ENCODE measurements around the gene ZNF79. TPM values are rescaled to one million over a fixed set of nuclear protein-coding genes. Genes with fewer than 3 reads are reported as not detected.

ZNF79 gene
- total and polyA plus RNA-seq, 2 experiments from 2014 or later, result 4.6 to 8.2 TPM

DNA sequence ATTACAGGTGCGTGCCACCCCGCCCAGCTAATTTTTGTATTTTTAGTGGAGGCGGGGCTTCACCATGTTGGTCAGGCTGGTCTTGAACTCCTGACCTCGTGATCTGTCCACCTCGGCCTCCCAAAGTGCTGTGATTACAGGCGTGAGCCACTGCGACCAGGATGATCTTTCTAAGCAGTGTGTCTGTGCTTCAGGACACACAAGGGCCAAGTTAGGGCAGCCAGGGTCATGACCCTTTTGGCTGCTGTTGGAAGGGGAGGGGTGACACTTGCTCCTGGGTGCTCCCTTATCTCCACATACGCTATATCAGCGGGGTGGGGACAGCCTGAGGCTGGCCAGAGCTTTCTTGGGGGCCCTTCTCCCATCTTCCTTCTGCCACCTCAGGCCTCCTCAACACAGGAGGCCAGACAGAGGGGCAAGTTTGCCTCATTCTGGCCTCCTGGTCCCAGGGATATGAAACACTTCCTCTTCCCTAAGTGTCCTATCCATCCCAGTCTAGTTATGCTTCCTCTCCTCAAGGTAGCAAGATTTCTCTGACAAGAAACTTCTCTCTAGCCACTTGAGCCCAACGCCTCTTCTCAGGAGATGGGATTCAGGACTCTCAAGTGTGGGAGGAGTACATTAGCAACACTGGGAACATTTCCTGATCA is 1.9 kb upstream of the ZNF79 start:
- no peaks in the 10 kb centered on the region for H3K36me3 ChIP-seq
- TF ChIP-seq, protein P1, sequence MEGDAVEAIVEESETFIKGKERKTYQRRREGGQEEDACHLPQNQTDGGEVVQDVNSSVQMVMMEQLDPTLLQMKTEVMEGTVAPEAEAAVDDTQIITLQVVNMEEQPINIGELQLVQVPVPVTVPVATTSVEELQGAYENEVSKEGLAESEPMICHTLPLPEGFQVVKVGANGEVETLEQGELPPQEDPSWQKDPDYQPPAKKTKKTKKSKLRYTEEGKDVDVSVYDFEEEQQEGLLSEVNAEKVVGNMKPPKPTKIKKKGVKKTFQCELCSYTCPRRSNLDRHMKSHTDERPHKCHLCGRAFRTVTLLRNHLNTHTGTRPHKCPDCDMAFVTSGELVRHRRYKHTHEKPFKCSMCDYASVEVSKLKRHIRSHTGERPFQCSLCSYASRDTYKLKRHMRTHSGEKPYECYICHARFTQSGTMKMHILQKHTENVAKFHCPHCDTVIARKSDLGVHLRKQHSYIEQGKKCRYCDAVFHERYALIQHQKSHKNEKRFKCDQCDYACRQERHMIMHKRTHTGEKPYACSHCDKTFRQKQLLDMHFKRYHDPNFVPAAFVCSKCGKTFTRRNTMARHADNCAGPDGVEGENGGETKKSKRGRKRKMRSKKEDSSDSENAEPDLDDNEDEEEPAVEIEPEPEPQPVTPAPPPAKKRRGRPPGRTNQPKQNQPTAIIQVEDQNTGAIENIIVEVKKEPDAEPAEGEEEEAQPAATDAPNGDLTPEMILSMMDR (IDR thresholded peaks at IDR 0.05; ENCODE audit: low read depth, low read length), result no peak
- peaks cover 35% of the 10 kb centered on the region for H3K4me1 ChIP-seq (ENCODE audit: low read depth)
- H3K27ac ChIP-seq, result peak overlapping the region; percentile 96
- H3K4me3 ChIP-seq, result no peak overlapping the region
- H3K27me3 ChIP-seq, result no peaks in the 10 kb centered on the region
- H3K9me3 ChIP-seq (ENCODE audit: low read depth), result no peaks in the 10 kb centered on the region
- no peak for DNase-seq (ENCODE audit: low read depth in 1 of 2, low spot score in 1 of 2)

DNA sequence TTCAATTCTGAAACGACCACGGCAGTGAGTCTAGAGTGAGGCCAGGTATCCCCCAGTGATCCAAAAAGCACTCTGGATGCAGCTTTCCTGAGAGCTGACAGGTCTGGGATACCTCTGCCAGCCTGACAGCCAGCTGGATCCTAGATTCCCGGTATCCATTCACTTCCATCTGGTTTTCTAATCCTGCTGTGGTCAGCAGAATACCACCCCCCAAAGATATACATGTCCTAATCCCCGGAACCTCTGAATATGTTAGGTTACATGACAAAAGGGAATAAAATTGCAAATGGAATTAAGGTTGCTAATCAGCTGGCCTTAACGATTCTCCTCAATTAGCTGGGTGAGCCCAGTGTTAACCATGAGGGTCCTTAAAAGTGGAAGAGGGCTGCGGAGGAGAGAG is 1.4 kb upstream of the ZNF79 start:
- Histone ChIP-seq H3K27ac (peak overlapping the region; percentile 96), H3K4me3 (peak overlapping the region; percentile 80), H3K36me3 (no peaks in the 10 kb centered on the region), H3K27me3 (no peaks in the 10 kb centered on the region), H3K9me3 (ENCODE audit: low read depth) (no peaks in the 10 kb centered on the region), H3K4me1 (ENCODE audit: low read depth) (peaks cover 35% of the 10 kb centered on the region)
- no peak for DNase-seq (ENCODE audit: low read depth in 1 of 2, low spot score in 1 of 2)
- TF ChIP-seq, protein P1 (IDR thresholded peaks at IDR 0.05; ENCODE audit: low read depth, low read length), result no peak

DNA sequence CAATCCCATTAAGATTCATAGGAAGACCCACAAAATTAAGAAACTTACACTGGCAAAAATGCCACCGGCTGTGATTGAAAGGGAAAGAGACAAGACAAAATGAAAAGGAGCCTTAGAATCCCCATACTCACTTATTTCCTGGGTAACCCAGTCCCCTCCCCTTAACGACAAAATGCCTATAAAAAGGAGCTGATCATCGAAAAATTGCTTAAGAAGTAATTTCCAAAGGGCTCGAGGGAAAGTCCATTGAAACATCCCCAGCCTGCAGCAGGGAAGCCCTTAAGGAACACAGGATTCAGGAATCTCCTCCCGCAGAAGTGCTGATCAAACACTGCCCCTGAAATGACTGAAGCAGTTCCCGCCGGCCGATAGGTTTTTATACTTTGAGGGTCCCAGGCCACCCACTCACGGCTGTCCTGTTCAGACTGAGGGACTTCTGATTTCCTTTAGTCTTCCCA is 677 bp upstream of the ZNF79 start:
- H3K4me1 ChIP-seq (ENCODE audit: low read depth), result peaks cover 35% of the 10 kb centered on the region
- TF ChIP-seq, protein P1 (IDR thresholded peaks at IDR 0.05; ENCODE audit: low read depth, low read length), result no peak
- H3K36me3 ChIP-seq, result no peaks in the 10 kb centered on the region
- no peaks in the 10 kb centered on the region for H3K27me3 ChIP-seq
- peak overlapping the region; percentile 80 for H3K4me3 ChIP-seq
- H3K9me3 ChIP-seq (ENCODE audit: low read depth), result no peaks in the 10 kb centered on the region
- peak overlapping the region; percentile 96 for H3K27ac ChIP-seq
- DNase-seq (ENCODE audit: low read depth in 1 of 2, low spot score in 1 of 2), result no peak

- peaks cover 28% of the 10 kb centered on the region for H3K4me1 ChIP-seq (ENCODE audit: low read depth)
- H3K27ac ChIP-seq, result peak overlapping the region; percentile 96
- peaks cover 3% of the 10 kb centered on the region for H3K36me3 ChIP-seq
- H3K9me3 ChIP-seq (ENCODE audit: low read depth), result no peaks in the 10 kb centered on the region
- peak overlapping the region; percentile 80 for H3K4me3 ChIP-seq
- TF ChIP-seq, protein P1 (IDR thresholded peaks at IDR 0.05; ENCODE audit: low read depth, low read length), result no peak
- H3K27me3 ChIP-seq, result no peaks in the 10 kb centered on the region
- DNase-seq (ENCODE audit: low read depth in 1 of 2, low spot score in 1 of 2), result no peak
These were observed 456 bp downstream of the ZNF79 start for GRCh38 chr9:127424676-127424999.

DNA sequence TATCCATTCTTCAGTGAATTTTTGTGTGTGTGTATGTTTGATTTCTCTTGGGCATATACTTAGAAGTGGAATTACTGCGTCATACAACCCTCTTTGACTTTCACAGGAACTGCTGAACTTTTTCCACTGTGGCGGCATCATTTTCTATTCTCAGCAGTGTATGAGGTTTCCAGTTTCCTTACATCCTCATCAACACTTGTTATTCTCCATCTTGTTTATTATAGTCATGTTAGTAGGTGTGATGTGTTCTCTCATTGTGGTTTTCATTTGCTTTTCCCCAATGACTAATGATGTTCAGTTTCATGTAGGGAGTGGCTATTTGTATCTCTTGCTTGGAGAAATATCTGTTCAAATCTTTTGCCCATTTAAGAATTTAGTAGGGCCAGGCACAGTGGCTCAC is 2.6 kb downstream of the ZNF79 start:
- DNase-seq (ENCODE audit: low read depth in 1 of 2, low spot score in 1 of 2), result no peak
- Histone ChIP-seq H3K4me3 (no peak overlapping the region), H3K9me3 (ENCODE audit: low read depth) (no peaks in the 10 kb centered on the region), H3K4me1 (ENCODE audit: low read depth) (peaks cover 23% of the 10 kb centered on the region), H3K36me3 (peaks cover 12% of the 10 kb centered on the region), H3K27me3 (no peaks in the 10 kb centered on the region), H3K27ac (no peak overlapping the region)
- TF ChIP-seq, protein P1 (IDR thresholded peaks at IDR 0.05; ENCODE audit: low read depth, low read length), result no peak
